Measurements from ENCODE around the gene PLIN5.

Gene PLIN5, protein sequence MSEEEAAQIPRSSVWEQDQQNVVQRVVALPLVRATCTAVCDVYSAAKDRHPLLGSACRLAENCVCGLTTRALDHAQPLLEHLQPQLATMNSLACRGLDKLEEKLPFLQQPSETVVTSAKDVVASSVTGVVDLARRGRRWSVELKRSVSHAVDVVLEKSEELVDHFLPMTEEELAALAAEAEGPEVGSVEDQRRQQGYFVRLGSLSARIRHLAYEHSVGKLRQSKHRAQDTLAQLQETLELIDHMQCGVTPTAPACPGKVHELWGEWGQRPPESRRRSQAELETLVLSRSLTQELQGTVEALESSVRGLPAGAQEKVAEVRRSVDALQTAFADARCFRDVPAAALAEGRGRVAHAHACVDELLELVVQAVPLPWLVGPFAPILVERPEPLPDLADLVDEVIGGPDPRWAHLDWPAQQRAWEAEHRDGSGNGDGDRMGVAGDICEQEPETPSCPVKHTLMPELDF
- total RNA-seq: 0 to 0.39 (median 0.38) reads per million in 3 experiments

DNA sequence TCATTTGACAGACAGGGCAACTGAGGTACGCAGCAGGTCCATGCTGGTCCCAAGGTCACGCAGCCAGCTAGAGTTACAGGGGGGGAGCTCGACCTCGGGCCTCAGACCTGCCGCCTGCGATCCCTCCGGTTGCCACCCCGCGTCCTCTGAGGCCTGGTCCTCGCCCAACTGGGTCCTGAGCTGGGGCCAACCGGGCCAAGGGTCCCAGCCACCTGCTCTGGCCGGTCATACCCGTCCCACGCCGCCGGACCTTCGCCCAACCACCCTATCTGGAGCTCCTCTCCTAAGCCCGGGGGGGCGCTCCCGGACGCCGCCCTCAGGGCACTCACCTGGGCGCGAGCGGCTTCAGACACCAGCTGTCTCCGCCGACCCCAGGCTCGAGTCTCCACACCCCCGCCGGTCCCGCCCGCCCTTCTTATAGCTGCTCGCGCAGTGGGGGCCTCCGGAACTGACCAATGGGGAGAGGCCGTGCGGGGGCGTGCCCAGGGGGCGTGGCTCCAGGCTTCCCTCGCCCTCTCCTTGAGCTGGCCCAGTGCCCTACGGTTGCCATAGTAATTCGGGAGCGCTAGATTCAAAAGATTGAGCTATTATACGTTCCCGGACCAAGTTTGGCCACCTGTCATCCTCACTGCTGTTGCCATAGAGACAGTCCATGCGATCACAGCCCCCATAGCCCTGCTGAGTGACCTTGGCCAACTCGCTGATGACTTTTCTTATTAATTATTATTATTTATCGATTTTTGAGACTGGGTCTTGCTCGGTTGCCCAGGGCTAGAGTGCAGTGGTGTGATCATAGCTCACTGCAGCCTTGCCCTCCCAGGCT, at the start of gene PLIN5:
TSS of gene PLIN5 (minus strand) at position 389 of the 823 bp plus-strand sequence. CDS start 1,150 bp downstream, outside the sequence.
- DNase-seq: no peak

DNA sequence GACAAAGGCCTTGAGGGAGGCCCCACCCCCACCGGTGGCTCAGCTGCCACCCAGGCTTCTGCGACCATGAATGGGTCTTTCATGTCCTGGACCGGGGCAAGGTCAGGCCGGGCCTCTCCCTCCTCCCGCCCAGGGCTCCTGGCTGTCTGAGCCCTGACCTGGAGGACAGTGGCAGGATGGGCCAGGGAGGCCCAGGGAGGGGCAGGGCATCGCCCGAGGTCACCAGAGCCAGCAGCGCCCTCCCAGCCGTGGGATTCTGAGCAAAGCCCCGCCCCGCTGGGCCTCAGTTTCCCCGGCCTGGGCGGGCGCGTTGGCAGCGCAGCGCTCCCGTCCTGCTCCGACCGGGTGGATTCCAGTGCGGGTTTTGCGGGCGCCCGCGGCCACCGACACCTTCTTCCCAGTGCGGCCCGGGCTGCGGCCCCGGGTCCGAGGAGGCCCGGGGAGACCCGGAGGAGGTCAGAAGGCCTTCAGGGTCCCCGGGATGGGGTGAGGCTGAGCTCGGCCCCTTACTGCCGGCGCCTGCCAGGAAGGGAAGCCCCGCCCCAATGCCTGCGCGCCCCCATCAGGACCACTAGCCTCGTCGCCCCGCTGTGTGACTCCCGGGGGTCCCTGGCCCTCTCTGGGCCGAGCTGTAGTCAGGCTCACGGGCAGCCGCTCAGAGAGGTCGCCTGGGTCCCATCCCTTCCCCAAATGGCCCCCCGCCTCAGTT, 49.1 kb upstream of the PLIN5 start:
- no peak for DNase-seq

DNA sequence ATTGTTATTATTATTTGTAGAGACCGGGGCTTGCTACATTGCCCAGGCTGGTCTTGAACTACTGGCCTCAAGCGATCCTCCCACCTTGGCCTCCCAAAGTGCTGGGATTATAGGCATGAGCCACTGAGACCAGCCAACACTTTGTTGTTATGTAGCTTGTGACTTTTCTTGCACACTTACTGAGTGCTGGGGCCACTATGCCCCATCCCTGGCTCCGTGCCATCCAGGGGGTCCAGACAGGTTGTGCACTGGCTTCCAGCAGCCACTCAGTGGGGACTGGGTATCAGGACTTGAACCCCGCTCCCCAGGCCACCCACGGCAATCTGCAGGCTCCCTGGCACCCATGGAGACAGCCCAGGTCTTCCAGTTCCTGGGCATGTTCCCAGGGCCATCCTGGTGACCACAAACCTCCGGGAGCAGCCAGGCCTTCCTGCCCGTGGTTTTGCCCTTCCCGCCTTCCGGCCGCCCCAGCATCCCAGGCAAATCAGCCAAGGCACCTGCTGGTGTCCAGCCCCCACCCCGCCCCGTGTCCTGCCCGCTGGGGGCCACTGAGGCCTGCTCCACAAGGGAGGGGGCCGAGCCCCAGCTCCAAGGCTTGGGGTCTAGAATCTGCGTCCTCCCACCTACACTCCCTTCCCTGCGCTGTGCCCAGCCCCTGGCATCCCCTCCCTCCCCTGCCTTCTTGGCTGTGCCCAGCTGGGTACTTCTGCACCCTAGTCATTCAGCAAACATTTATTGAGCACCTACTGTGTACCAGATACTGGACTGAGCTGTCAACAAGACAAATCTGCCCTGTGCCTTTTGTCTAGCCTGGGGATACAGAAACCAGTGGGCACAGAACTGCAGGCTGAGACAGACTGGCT, 48.2 kb upstream of the PLIN5 start:
- DNase-seq: no peak

DNA sequence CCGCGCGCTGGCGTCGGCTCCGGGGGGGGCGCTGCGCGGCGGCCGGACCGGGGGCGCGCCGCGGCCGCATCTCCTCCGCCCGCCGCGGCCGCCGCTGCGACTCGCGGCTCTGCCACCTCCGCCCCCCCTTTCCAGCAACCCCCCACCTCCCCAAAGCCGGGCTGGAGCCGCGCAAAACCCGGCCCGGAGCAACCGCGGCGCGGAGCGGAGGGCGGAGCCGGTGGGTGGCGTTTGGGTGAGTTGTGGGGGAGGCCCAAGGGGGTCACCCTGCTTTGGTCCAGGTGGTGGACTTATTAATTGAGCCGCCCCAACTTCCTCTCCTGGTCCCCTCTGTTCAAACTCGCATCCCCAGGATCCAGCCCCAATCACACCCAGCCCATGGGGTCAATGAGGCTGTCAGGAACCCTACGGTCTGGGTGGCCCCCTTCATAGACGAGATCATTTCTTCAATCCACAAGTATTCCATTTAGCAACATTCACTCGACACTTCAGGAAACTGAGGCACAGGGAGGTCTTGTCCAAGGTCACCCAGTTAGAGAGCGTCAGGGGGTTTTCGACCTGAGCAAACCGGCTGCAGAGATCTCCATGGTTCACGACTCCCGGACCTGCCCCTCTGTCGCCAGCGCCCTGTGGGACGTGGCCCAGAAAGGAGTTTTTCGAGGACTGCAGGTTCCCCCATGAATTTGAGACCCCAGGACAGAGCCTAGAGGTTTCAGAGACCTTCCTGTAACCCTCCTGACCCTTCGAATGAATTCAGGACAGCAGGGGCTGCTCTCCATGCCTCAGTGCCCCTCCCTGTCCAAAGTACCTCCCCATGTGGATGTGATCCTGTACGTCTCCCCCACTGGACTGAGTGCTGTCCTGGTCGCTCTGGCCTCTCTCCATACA, 46.9 kb upstream of the PLIN5 start:
- DNase-seq: no peak

DNA sequence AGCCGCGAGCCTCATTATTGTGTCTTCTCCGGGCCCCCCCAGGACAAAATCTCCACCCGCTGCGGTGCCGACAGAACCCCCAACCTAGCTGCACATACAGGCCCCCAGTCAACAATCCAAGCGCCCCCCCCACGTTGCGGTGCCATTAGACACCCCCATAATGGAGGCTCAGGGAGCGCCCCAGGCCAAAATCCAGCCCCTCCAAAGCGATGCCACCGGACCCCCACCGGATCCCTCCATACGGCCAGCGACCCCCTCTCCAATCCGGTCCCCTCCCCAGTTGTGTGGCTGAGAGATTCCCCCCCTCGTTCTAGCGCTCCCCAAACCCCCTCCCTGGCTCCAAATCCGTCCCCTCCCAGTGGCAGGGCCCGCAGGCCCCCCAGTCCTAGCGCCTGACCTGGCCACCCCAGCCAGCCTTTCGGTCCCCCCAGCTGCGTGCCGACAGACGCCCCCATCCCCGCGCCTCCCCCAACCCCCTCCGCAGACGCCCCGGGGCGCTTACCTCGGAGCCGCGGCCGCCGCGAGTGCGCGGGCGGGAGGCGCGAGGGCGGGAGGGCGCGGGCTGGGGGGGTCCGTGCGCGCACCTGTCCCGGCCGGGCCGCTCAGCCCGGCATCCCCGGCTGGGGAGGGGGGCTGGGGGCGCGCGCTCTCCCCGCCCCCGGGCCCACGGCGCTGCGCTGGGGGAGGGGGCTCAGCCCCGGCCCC, 46.1 kb upstream of the PLIN5 start:
- DNase-seq: no peak

DNA sequence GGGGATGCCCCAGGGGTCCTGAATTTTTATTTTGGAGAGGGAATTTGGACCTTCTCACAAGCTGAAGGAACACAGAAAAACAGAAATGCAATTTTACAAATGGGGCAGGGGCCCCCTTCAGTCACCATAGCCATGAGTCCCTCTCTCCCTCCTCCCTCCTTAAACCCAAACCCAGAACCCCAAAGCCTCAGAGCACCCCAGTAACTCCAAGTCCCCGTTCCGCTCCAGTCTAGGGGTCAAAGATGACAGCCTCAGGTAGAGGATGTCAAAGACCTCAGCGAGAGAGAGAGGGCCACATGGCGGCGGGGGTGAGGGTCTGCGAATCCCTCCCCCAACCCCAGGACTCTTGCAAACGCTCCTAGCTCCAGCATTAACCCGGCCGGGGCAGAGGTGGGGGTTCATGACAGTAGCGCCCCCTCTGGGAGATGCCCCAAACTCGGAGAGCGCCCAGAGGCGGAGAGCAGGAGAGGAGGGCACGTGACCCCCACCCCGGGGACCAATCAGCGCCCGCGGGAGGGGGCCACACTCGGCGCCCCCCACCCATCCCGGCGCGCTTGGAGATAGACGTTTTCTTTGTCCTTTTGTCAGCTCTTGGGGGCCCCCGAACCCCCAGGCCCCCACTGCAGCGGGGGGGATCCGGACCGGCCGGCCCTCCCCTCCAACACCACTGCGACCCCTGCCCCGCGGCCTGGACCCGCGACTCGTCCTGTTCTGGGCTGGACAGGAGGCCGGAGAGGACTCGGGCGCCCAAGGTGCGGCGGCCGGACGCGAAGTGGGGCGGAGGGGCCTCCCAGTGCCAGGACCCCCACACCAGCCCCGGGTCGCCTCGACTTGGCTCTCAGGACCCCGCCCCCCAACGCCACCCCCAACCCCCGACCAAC, 45.2 kb upstream of the PLIN5 start:
- no peak for DNase-seq

DNA sequence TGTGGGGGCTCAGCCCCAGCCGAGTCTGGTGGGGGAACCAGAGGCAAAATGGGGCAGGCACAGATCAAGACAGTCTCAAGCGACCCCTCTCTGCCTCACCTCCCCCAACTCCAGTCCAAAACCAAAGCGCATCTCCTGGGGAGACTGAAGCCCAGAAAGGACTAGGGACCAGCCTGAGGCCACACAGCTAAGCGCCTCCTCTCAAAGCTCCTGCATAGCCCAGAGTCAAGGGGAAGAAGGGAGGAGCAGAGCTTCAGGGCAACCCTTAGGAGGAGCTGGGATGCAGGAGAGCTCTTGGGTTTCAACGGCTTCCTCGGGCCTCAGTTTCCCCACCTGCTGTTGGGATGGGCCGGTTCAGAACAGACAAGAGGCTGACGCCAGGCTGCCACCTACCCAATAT, 44.4 kb upstream of the PLIN5 start:
- DNase-seq: no peak

DNA sequence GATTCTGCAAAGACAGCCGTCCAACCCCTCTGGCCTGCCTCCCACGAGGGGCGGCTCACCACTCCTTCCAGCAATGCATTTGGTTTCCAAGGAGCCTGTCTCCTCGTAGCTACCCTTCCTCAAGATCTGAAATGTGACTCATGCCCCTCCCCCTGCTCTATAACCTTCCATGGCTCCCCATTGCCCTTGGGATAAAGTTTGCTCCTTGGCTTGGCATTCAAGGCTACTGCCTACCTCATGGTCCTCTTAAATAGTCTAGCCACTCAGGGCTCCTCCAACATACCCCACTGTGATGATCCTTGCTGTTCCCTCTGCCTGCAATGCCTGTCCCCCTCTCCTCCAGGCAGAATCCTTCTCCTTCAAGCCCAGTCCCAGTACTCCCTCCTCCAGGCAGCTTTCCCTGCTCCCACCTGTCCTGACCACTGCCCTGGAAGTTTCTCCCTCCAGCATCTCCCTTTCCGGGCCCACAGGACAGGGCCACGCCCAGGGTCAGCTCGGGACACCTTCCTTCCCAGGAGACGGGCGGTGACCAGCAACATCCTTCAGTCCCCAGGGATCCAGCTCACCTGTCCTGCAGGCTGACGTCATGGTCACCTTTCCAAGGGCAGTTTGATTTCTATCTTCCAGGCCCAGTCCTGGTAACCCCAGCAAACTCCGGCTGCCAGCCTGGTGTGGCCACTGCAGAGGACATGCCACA, 43.7 kb upstream of the PLIN5 start:
- no peak for DNase-seq

DNA sequence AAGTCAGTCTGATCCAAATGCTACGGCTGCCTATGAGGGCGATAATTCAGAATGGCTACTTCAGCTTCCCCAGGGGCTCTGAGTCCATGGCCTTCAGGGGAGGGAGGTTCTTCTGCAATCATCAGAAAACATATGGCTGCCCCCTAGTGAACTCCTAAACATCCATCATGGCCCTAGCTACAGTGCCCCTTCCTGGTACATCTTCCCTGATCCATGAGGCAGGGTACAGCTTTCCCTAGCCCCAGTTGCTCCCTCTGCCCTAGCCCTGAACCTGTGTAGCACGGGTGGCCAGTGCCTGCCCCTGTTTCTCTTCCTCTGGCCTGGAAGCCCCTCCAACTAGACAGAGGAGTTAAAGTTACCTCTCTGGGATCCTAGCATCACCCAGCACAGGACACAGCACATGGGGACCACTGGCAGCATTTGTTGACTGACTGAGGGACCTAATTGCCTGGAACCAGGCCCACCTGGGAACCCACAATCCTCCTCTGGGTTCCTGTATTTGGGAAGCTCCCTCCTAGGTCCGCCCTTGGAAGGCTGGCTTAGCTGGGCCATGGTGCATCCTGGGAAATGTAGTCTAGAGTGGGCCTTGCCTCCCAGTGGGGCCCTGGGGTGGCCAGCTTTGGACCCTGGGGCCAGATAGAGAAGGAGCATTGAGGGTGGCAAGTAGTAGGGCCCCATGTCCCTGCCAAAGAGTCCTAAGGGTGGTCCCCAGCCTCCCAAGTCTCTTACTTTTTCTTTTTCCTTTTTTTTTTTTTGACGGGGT, 42.2 kb upstream of the PLIN5 start:
- DNase-seq: no peak

DNA sequence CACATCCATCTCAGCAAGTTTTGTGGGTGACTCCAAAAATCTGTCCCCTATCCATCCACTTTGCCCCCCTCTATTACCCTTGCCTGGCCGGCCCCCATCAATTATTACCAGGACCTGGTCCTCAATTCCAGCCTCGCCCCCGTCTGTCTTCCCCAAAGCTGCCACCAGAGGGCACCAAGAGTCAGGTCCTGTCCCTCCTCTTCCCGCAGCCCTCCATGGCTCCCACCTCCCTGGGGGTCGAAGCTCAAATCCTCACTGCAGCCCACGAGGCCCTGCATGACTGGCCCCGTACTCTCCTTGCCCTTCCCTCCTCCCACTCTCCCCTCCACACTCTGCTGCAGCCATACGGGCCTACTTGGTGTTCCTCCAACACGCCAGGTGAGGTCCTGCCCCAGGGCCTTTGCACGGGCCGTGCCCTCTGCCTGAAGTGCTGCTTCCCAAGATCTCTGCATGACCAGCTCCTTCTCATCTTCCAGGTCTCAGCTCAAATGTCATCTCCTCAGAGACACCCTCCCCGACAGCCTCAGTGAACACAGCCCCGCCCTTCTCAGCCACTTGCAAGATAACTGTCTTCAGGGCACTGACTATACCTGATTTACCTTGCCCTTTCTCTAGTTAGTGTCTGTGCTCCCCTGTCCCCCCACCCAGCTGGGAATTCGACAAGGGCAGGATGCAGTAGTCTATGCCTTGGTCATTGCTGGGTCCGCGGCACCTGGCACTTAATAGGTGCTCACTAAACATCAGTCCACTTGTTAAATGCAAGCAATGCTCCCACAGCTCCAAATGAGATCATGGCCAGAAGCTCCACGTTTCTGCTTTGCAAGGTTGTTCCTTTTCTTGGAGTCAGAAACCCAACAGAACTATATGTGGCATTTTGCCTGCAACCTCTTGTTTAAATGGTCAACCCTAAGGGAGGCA, 41.3 kb upstream of the PLIN5 start:
- peak; percentile 50 for DNase-seq

DNA sequence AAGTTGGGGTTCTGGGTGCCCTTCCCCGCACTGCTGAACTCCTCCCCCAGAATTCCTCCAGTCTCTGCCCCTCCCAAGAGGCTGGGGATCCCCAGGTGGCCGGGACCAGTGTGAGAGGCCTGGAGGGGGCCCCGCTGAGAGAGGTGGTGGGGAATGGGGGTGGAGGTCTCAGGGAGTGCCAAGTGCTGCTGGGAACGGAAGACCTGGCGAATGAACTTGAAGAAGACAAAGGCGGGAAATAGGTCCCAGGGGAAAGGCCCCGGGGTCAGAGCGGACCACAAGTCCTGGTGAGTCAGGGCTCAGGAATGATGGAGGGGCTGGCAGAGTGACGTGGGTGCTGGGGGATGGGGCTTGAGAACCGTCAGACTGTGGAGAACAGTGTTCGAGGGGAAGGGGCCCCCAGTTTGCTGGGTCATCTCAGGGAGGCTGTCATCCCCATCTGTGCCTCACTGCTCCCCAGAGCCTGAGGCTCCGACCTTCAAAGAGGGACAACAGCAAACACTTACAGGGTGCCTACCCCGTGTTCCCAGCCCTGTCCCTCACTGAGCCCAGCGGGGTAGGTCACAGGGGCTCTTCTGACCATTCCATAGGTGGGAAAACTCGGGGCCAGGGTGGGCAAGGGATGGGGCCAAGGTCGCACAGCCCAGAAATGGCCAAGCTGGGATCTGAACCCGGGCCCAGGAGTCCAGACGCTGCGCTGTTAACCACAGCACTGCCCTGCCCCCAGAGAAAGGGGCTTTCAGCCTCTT, 40.4 kb upstream of the PLIN5 start:
- DNase-seq: no peak

DNA sequence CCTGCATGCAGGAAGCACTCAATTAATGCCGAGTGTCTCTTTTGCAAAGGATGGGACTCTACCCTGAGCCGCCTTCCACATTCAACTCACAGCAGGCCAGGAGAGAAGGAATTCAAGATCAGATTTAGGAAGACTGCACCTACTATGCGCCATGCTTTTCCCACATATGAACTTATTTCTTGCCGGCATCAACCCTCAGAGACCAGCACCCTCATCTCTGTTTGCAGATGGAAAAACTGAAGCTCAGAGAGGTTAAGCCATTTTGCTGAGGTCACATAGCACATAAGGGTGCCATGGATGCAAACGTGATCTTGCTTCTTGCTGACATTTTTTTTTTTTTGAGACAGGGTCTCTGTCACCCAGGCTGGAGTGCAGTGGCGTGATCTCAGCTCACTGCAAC, 38.7 kb upstream of the PLIN5 start:
- no peak for DNase-seq

DNA sequence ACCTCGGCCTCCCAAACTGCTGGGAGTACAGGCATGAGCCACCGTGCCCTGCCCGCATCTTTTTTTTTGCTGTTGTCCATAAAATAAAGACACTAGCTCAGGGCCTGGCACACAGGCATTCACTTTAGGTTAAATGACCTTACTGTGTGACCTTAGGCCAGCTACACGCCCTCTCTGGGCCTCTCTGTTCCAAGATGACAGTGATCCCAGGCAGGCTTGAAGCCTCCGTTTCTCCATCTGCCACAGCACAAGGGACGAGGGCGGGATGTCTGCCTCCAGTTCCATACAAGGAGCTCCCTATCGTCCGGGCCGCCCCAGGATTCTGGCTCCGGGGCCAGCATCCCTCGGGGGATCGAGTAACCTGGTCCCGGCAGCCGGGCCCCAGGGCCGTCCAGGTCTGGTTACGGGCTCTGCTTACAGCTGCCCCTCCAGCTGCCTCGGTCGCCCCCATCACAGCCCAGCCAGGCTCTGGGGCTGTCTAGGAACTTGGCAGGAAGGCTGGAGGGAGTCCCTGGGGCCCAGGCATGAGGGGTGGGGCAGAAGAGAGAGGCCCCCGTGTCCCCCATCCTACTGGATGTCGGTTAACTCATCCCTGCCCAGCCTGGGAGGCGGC, 36.4 kb upstream of the PLIN5 start:
- no peak for DNase-seq

DNA sequence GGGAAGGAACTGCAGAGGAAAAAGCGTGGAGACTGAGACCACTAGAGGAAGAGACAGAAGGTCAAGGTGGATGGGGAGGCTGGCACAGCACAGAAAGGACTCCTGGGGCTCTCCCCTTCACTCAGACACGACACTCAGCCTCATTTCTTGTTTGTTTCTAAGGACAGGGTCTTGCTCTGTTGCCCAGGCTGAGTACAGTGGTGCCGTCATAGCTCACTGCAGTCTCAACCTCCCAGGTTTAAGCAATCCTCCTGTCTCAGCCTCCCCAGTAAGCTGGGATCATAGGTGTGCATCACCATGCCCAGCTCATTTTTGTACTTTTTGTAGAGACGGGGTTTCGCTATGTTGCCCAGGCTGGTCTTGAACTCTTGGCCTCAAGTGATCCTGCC, 35.9 kb upstream of the PLIN5 start:
- DNase-seq: no peak

DNA sequence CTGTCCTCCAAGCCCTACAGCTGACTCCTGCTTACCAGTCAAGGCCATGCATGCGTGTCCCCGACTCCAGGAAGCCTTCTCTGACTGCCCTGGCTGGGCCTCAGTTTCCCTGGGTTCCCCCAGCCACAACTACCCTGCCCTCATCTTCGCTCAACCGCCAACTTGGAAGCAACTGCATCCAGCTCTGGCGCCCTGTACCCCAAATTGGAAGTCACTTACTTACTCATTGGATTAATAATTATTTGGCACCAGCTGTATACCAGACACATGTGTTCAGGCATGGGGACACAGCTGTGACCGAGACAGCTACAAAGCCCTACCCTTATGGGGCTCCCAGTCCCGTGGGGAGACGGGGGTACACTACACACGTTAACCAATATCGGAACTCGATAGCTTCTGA, 35.4 kb upstream of the PLIN5 start:
- no peak for DNase-seq

DNA sequence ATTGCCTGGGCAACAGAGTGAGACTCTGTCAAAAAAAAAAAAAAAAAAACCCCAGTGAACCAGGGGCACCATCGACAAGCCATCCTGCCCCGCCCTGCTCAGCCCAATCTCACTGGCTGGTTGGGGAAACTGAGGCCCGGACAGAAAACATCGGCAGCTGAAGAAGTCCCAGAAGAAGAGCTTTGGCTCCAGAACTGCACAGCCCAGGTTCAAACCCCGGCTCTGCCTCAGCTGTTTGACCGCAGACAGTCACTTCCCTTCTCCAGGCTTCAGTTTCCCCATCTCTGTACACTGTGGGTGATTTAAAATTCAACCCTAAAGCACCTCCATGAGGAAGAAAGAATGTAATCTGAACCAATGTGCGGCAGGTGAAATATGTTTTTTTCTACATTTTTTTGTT, 33.9 kb upstream of the PLIN5 start:
- no peak for DNase-seq
